GM11168 (cell line): ENCODE results near the gene RFNG.

Source experiments
- in situ Hi-C: fragments of 300-500 bp; cut with MboI; formaldehyde crosslinking; loops from one replicate; pipeline ENCODE4 v1.12.0; 2022; ENCODE audit warnings: low sequenced_read_pairs; ENCODE audit not compliant: unreplicated experiment

Gene RFNG

DNA sequence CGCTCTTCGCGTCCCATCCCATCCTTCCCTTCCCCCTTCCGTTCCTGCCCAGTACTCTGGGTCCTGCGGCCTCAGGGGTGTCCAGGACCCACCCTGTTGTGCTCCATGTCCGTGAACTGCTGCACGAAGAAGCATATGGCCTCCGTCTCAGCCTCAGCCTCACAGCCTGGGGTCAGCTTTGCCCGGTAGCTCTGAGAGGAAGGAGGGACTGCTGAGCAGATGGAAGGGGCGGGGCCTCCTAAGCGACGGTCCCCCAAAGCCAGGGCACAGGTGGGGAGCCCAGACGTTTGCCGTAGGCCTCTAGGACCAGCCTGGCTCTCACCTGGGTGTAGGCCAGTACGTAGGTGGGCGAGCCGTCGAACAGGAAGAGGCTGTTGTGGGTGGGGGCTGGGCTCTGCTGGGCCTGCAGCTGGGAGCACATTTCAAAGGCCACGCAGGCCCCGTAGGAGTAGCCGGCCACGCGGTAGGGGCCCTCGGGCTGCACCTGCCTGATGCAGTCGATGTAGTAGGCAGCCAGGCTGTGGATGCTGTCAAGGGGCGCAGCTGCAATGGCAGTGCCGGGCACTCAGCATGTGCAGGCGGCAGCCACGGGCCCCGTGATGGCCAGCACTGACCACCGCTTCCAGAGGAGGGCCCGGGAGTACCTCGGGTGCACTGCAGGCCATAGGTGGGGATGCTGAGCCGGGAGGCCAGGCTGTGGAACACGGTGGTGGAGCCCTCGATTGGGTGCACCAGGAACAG is 28.6 kb upstream of the RFNG start:
- in situ Hi-C loops = no loop called here

GRCh38 chr17:82079001-82079677 is 27.5 kb upstream of the RFNG start:
- in situ Hi-C loops = no loop called here

DNA sequence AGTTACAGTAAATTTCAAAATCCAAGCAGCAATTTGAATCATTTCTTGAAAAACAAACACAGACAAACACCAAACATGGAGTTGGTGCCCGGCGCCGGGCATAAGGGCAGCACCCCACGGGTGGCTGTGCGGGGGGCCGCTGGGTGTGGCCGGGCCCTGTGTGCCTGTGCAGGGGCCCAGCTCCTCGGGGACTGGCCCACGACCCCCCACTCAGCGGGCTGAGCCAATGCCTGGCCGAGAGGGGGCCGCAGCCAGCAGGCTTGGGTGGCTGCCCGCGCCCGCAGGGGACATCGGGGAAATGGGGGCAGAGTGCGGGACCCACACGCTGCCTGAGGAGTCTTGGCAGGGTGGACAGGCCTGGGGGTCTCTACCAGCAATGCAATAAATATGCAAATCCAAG is 26.8 kb upstream of the RFNG start:
- in situ Hi-C loops = no loop called here

DNA sequence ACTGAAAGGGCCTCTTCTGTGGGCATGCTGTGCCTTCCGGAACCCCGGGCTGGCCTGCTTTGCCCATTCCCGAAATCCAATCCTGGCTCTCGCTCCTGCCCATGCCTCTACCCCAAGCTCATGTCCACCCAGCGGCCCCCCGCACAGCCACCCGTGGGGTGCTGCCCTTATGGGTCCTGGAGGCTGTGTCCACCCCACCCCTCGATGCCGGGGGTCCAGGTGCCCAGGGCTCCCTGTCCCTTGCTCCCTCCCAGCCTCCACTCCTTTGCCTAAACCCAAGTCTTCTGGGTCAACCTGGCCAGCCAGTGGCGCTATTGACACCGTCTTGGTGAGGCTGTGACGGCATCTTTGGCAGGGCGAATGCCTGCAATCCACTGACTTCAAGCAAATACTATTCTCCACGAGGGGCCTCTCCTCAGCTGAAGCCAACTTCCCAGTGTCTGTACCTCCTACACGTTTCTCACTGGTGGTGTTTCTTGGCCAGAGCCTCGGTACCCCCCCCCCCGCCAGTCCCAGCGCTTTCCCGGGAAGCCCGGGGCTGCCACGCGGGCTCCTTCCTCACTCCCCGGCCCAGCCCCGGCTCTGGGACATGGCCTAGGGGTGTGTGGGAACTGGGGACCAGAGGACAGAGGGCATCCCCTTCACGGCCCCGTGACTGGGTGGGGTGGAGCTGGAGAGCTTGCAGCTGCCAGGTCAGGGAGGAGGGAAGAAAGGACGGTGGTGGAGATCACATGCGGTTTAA is 26.2 kb upstream of the RFNG start:
- in situ Hi-C loops = no loop called here

GRCh38 chr17:82076785-82077591 is 25.4 kb upstream of the RFNG start:
- in situ Hi-C loops = no loop called here

DNA sequence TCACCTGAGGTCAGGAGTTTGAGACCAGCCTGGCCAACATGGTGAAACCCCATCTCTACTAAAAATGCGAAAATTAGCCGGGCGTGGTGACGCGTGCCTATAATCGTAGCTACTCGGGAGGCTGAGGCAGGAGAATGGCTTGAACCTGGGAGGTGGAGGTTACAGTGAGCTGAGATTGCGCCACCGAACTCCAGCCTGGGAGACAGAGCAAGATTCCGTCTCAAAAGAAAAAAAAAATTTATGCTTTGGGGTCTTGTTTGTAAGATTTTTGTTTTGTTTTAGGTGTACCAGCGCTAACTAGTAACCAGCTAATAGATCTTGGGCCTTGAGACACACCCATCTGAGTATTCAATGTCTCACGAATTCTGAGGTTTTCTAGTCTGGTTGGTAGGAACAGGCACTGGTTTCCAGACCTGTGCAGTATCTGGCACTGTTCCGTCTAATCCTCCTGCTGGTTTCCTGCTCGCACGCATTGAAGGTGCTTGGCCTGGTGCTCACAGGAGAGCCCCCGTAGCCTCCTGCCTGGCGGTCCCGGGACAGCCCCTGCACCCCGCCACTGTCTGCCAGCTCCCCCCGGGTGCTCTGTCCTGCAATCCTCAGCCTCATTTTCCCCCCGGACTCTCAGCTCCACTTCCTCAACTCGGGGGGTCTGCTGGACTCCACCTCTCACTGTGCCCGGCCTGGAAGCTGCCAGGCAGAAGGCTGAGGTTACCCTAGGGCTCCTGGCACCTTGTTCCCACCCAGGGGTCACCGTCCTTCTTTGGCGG is 24.6 kb upstream of the RFNG start:
- in situ Hi-C loops = no loop called here

GRCh38 chr17:82073446-82073845 is 21.8 kb upstream of the RFNG start:
- in situ Hi-C loops = no loop called here

DNA sequence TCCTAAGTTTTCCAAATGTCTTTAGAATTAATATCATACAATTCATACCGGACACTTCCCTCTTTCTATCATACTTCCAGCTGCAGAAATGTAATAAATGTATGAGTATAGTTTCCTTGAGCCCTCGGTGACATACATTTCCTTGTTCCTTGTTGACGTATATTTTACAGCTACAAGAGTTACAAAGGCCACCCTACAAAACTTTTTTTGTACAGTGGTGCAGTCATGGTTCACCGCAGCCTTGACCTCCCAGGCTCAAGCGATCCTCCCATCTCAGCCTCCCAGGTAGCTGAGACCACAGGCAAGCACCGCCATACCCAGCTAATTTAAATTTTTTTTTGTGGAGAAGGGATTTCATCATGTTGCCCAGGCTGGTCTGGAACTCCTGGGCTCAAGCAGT is 21.2 kb upstream of the RFNG start:
- in situ Hi-C loops = no loop called here

DNA sequence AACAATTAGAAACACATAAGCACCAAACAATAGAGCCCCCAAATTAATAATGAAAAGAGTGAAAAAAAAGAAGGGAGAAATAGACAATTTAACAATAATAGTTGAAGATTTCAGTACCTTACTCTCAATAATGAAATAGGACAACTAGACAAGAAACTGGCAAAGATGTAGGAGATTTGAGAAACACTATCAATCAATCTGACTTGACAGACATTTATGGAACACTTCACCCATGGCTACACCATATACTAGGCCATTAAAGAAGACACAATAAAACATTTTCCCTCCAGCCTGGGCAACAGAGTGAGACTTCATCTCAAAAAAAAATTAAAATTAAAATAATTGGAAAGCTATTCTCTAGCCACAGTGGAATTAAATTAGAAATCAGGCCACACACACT is 19.0 kb upstream of the RFNG start:
- in situ Hi-C loops = no loop called here

DNA sequence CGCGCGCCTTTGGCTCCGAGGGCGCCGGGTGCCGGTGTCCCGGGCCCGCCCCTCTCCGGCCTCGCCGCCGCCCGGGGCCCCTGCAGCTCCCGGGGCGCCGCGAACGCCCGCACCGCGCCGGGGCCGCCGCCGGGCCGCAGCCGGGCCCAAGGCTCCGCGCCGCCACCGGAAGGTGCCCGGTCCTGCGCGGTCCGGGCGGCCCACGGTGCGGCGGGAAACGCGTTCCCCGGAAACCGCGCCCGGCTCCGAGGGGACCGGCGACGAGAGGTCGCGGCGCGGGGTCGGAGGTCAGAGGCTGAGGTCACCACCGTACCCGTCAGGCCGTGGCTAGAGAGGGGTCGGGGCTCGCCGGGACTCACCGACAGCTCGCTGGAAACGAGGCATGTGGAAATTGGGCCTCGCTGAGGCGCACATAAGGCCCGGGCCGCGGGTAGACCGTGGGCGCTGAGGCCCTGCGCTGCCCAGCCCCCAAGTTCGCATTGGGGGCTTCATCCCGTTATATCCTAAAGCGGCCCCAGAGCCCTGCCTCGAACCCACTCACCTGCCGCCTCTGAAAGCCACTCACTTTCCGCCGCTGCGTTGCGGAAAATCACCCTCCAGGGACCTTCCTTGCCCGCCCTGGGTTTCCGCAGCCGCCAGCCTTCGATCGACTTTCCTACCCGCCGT is 14.2 kb upstream of the RFNG start, which contains the start of gene DUS1L:
Gene DUS1L, minus strand, starts transcription at position 167 of the 666 bp plus-strand sequence. CDS start 745 bp downstream, outside the sequence.
- in situ Hi-C loops = no loop called here

- in situ Hi-C loops = no loop called here
Observed at GRCh38 chr17:82065193-82065637, 13.6 kb upstream of the RFNG start.

- in situ Hi-C loops = no loop called here
Observed at GRCh38 chr17:82064433-82065192, 13.0 kb upstream of the RFNG start.

GRCh38 chr17:82063424-82064415 is 12.1 kb upstream of the RFNG start:
- in situ Hi-C loops = no loop called here

- in situ Hi-C loops = no loop called here
Observed at GRCh38 chr17:82062984-82063368, 11.4 kb upstream of the RFNG start.

GRCh38 chr17:82062076-82062983 is 10.7 kb upstream of the RFNG start:
- in situ Hi-C loops = no loop called here
